GM19328 (cell line): ENCODE data around the gene SH2D2A.

Experiments used
- ATAC-seq: cut with Tn5 transposase; IDR thresholded peaks from one replicate; pipeline ENCODE4 v1.9.1; 2021; ENCODE audit warnings: mild to moderate bottlenecking, moderate library complexity; ENCODE audit not compliant: unreplicated experiment

Gene SH2D2A

DNA sequence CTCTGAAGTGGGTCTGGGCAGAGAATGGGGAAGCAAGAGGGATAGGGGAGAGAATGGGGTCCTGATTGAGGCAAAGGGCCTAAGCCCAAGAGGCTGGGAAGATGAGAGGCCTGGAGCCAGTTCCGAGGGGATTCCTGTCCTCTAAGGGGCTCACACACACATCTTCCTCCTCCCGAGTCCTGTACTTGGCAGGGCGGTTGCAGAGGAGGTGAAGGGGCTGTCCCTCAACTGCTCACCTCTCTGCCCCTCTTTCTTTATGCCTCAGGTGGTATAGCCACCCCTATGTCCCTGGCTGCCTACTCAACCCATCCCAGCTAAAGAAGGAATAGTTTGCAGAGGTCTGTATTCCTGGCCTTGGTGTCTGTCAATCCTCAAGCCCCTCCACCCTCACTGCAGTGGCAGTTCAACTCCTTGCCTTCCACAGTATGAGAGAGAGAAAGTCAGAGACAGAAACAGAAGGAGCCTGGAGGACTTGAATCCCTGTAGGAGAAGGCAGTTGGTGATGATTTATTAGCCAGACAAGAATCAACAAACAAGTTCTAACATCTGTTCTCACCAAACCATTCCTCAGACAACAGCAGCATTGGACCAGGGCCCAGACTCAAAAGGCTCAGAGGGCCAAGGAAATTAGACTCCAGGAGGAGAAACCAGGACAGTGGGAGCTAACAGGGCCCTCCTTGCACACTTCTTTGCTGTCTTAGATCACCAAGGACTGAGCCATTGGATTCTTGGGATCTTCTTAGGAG lies 10.7 kb downstream of the SH2D2A start:
- ATAC-seq, result no peak

DNA sequence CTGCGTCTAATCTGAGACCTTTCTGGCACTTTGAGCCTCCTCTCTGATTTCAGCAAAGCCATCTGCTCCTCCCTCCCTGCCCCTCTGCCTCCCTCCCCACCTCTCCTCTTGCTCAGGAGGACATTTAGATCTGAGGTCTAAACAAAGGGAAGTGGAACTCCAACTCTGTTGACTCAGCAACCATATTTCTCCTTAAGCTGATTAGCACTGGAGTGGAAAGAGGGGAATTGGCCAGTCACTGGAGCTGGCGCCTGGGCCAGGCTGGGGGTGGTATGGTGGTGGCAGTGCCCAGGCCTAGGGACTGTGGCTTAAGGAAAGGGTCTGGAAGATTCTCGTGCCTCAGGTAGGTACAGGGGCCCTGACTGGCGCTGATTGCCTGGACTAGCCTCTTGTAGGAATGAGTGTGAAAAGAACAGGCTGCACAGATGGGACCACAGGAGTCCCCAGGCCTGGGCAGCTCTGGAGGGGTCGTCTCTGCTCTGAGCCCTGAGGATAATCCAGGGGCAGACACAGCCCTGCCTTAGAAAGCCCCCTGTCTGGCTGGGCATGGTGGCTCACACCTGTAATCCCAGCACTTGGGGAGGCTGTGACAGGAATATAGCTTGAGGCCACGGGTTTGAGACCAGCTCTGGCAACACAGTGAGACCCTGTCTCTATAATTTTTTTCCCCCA lies 11.9 kb downstream of the SH2D2A start:
- ATAC-seq, result no peak

DNA sequence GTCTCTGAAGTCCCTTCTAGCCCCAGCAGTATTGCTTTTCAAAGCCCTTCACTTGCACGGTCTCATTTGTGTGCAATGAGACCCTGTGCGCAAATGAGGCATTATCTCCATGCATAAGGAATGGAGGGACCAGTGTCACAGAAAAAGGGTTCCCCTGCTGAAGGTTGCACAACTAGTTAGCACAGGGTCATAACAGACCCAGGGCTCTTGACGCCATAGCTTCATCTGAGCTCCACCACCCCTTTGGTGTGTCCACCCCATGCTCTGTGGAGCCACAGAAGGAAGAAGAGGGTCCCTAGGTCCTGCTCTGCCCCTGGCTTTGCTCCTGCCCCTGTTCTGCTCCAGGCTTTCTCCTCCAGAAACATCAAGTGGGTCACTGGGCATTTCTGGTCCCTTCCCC lies 12.6 kb downstream of the SH2D2A start:
- no peak for ATAC-seq

DNA sequence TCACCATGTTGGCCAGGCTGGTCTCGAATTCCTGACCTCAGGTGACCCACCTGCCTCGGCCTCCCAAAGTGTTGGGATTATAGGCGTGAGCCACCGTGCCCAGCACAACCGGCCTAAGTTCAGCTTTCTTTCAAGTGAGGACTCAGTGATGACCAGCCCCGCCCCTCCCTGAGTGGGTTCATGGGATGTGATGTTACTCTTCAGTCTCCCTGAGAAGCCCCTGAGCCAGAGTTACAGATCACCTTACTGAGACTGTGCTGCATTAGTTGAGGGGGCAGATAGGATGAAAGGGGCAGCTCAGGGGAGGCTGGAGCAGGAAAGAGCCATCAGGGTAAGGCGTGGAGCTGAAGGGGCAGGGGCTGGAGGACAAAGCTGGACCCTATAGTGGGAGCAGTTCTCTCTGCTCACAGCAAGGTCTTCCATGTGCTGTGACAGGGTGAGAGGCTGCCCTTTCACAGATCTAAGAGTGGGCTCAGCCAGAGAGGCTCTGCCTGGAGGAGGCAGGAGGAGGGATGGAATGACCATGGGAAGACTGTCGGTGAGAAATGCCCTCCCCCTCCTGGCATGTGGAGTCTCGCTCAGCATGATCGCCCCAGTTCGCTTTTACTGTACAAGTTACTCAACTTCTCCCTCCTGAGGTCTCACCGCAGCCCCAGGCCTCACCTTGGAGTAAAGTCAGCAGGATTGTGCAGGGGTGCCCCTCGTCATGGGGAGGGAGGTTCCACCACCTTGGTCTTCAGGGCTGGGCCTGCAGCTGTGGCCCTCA lies 13.4 kb downstream of the SH2D2A start:
- ATAC-seq, result no peak

GRCh38 chr1:156802421-156802935 lies 14.2 kb downstream of the SH2D2A start:
- no peak for ATAC-seq

GRCh38 chr1:156801409-156802121 lies 15.1 kb downstream of the SH2D2A start:
- ATAC-seq, result no peak

DNA sequence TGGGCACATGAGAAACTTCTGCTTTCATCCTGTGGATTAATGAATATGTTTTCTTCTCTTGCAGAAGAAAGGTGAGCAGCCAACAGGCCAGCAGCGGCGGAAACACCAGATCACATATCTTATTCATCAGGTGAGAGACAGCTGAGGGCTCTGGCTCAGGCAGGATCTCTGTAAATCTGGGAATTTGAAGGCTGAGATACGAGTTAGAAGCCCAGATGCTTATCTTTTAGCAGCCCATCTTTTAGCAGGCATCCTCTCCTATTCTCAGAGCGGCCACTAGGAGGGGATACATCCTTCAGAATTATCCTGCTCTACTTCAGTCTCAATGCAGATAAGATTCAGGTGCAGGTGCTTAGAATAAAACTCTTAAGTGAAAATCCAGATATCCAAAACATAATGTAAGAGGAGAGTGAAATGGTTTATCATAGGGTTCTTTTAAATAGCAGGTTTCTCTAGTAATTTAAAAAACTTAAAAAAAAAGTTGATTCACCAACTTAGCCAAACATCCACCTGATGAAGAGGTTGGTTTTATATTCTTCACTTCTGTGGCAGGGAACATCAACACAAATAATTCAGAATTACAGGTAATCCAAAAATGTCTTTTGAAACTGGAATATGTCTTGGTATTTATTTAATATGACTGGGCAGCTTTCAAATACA lies 19.3 kb downstream of the SH2D2A start:
- ATAC-seq, result no peak

GRCh38 chr1:156796340-156797097 lies 20.1 kb downstream of the SH2D2A start:
- no peak for ATAC-seq

DNA sequence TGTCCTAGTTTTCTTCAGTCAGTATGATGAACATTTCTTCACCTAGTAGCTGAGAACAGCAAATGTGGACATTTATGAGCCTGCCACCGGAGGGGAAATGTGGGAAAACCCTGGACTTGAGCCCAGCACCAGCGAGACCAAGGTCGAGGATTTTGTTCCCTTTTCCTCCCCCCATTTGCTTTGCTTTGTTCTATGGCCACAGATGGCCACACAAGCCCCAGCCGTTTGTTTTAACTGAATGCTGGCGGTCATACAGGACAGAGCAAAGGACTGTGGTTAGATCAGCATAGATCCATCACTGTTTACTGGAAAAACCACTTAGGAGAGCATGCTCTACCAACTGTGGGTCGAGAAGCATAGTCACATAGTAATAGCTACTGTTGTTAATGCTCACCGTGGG lies 20.9 kb downstream of the SH2D2A start:
- ATAC-seq, result no peak

DNA sequence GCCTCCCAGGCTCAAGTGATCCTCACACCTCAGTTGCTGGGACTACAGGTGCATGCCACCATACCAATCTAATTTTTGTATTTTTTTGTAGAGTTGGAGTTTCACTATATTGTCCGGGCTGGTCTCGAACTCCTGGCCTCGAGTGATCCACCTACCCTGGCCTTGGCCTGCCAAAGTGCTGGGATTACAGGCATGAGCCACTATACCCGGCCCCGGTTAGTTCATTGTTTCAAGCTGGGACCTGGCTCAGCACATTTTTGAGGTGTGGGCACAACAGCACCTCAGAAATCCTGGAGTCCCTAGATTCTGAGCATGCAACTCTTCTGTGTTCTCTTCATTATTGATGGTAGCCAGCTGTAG lies 21.3 kb downstream of the SH2D2A start:
- ATAC-seq, result no peak

DNA sequence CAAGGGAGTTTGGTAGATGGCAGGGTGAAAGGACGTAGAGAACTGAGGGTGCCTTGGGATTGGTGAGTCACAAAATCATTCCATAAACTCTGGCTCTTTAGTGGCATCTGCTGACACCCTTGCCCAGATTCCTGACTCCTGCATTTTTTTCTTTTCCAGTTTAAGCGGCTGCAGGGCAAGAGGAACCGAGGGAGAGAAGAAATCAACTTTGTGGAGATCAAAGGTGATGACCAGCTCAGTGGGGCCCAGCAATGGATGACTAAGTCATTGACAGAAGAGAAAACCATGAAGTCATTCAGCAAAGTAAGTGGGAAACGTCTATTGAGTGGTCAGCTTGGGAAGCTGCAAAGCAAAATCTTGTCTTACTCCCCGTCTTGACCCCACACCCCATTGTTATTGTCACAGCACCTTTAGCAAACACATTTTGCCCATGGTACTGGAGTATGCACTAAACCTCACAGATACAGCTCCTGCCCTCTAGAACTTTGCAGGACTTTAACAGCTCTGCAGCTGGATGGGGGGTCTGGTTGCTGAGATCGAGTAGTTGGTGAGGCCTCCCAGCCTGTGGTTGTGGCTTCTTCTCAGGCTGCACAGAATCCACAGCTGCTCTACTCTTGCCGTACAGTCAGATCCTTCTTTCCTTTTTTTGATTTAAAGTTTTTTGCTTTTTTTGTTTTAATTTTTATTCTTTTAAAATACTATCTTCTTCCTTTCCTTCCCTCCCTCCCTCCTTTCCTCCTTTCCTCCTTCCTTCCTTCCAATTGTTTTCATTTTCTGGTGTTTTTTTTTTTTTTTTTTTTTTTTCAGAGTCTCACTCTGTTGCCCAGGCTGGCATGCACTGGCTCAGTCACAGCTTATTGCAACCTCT lies 21.9 kb downstream of the SH2D2A start:
- ATAC-seq, result no peak

- ATAC-seq, result no peak
Observed at GRCh38 chr1:156789621-156790318, 26.9 kb downstream of the SH2D2A start.

DNA sequence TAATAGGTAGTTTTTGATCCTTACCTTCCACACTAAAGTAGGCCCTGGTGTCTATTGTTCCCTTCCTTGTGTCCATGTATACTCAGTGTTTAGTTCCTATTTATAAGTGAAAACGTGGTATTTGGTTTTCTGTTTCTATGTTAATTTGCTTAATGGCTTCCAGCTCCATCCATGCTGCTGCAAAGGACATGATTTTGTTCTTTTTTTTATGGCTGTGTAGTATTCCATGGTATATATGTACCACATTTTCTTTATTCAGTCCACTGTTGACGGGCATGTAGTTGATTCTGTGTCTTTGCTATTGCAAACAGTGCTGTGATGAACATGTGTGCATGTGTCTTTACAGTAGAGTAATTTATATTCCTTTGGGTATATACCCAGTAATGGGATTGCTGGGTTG lies 28.5 kb downstream of the SH2D2A start:
- ATAC-seq, result no peak

DNA sequence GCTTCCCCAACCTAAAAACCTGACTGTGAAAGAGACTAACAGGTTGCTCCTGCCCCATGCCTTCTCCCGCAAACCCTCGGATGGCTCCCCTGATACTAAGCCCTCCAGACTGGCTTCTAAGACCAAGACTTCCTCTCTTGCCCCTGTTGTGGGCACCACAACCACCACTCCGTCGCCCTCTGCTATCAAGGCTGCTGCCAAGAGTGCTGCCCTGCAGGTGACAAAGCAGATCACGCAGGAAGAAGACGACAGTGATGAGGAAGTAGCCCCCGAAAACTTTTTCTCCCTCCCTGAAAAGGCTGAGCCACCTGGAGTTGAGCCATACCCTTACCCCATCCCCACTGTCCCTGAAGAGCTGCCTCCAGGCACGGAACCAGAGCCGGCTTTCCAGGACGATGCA lies 30.0 kb downstream of the SH2D2A start:
- ATAC-seq, result no peak

- no peak for ATAC-seq
Observed at GRCh38 chr1:156785458-156785857, 31.2 kb downstream of the SH2D2A start.

DNA sequence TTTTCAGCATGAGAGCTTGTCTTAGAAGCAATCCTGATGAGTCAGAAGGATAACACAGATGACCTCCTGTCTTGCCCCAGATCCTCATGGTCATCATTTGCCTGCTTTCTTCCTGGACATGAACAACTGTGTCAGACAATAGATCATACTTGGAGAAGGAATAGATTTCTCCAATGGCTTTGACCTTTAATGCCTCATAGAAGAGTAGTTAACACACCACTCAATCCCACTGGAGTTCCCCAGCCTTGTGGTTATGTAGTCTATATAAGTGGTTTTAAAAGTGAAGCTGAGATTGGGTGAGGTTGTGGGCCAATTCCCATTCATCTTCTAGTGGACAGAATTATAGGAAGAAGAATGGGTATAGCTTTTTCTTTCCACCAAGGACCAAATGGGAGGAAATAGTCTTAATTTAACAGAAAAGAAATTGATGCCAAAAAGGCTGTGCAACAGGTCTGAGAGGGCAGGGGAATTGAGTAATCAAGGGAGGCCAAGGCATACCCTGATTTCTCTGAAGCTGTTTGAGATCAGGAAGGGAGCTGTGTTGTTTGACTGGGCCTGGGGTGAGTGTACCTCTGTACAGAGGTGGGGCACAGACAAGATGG lies 35.0 kb downstream of the SH2D2A start:
- ATAC-seq, result no peak

DNA sequence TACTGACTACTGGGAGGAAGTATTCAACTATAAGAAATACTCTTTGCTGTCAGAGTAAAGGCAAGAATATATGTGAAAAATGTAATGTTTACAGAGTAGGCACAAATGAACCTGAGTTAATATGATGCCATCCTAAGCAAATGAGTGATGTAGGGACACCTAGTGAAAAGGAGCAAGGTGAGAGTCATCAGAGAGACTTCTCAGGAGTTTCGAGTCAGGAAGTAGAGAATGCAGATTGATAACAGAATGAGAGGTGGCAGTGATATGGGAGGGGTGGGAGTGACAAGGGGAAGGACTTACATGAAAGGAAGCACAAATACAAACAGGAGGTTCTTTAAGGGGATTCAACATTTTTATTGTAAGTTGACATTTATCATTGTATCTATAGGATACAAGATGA lies 39.1 kb downstream of the SH2D2A start:
- no peak for ATAC-seq

DNA sequence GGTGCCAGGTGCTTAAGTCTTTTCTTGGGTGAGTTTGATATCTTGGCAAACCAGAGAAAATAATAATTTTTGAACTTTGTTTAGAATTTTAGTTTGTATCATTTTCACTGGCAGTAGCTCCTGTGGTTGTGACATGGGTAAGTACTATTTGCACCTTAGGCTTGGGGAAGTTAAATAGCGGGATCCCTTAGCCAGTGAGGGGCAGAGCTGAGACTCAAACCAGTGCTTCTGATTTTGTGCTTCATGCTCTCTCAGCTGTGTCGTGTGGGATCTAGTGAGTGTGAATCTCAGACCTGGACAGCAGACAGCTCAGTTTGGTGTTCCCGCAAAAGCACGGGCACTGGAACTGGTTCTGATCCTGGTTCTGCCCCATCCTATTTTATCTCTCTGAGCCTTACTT lies 39.7 kb downstream of the SH2D2A start:
- ATAC-seq, result no peak
